Ascending aorta (tissue), 2 donors: ENCODE results near the gene INPP5B. TPM values are rescaled to one million over a fixed set of nuclear protein-coding genes. Genes with fewer than 3 reads are reported as not detected.

Experiments used
- DNase-seq, 2 donors: peaks; one replicate each; pipeline ENCODE4 v3.0.0-alpha.2; 2019; ENCODE audit warnings: low spot score in 2 of 2
- H3K27ac ChIP-seq, 2 donors: fragments of 200-600 bp; sonication (generic); one replicate each; pipeline ENCODE4 v1.5.1; 2016 to 2017; ENCODE audit warnings: mild to moderate bottlenecking in 1 of 2
- H3K27me3 ChIP-seq: fragments of 200-600 bp; sonication (generic); one replicate; pipeline ENCODE4 v1.5.1; 2017
- H3K36me3 ChIP-seq, 2 donors: fragments of 200-600 bp; sonication (generic); one replicate each; pipeline ENCODE4 v1.5.1; 2016
- H3K4me1 ChIP-seq, 2 donors: fragments of 200-600 bp; sonication (generic); one replicate each; pipeline ENCODE4 v1.5.1; 2016 to 2017; ENCODE audit warnings: mild to moderate bottlenecking in 1 of 2
- H3K4me3 ChIP-seq, 2 donors: fragments of 200-600 bp; sonication (generic); one replicate each; pipeline ENCODE4 v1.5.1; 2016 to 2017; ENCODE audit warnings: mild to moderate bottlenecking in 1 of 2
- H3K9me3 ChIP-seq, 2 donors: fragments of 200-600 bp; sonication (generic); one replicate each; pipeline ENCODE4 v1.5.1; 2016
- CTCF ChIP-seq, 3 experiments: fragments of 200-600 bp in 2 of 3; fragments of 450-650 bp in 1 of 3; sonication (generic) in 2 of 3; IDR thresholded peaks; one replicate each; pipeline ENCODE4 v1.5.1; 2016 to 2019; ENCODE audit warnings: antibody characterized with exemption in 3 of 3, mild to moderate bottlenecking in 1 of 3, moderate library complexity in 1 of 3
- intact Hi-C: fragments of 100-400 bp; cut with DNase I; formaldehyde crosslinking; loops from one replicate; pipeline ENCODE4 v1.15.1; 2023
- total RNA-seq: library from RNA; depleted of rRNA; stranded (reverse); fragments of >200 nt; gene quantifications from one replicate; pipeline ENCODE4 v1.1.0, GENCODE V29; 2016

The INPP5B gene
- total RNA-seq, 1 donor from 2014 or later = 11.7 TPM

- no peaks in the 10 kb centered on the region for H3K27me3 ChIP-seq
- intact Hi-C loops = loop anchor here (2.0 to 5.0 kb wide), 2 partner anchors 39 to 53 kb away; partner anchors contain the start of gene INPP5B
- no peak for TF ChIP-seq CTCF (IDR thresholded peaks at IDR 0.05)
- H3K4me3 ChIP-seq = no peak overlapping the region
- no peaks in the 10 kb centered on the region for H3K4me1 ChIP-seq
- peak overlapping the region; percentile 62 to 65 for H3K27ac ChIP-seq
- no peak for DNase-seq
- no peaks in the 10 kb centered on the region for H3K9me3 ChIP-seq
- H3K36me3 ChIP-seq = peaks cover 18 to 20% of the 10 kb centered on the region in 2 donors
These were observed 53.2 kb downstream of the INPP5B start for GRCh38 chr1:37893673-37894072.

- H3K36me3 ChIP-seq = peaks cover 31 to 32% of the 10 kb centered on the region in 2 donors
- H3K9me3 ChIP-seq = no peaks in the 10 kb centered on the region
- H3K27me3 ChIP-seq = no peaks in the 10 kb centered on the region
- no peak for DNase-seq
- H3K4me3 ChIP-seq = no peak overlapping the region
- TF ChIP-seq CTCF (IDR thresholded peaks at IDR 0.05) = no peak
- no peaks in the 10 kb centered on the region for H3K4me1 ChIP-seq
- intact Hi-C loops = loop anchor here (2.0 to 5.0 kb wide), 2 partner anchors 40 to 54 kb away; partner anchors contain the start of gene INPP5B
- peak overlapping the region; percentile 62 to 65 for H3K27ac ChIP-seq
These were observed 54.5 kb downstream of the INPP5B start for GRCh38 chr1:37892151-37893047.

GRCh38 chr1:37890378-37891014 is 56.4 kb downstream of the INPP5B start:
- Histone ChIP-seq H3K4me1 (no peaks in the 10 kb centered on the region), H3K36me3 (peaks cover 50 to 51% of the 10 kb centered on the region in 2 donors), H3K27me3 (no peaks in the 10 kb centered on the region), H3K4me3 (no peak overlapping the region), H3K27ac (peak overlapping the region; percentile 34 to 62), H3K9me3 (no peaks in the 10 kb centered on the region)
- intact Hi-C loops = loop anchor here (5.0 kb wide), 1 partner anchor 42 kb away; no protein-coding TSS in a partner anchor
- DNase-seq = no peak
- TF ChIP-seq CTCF (IDR thresholded peaks at IDR 0.05) = peak; percentile 41 to 69 (median 51)

GRCh38 chr1:37888022-37888700 is 58.7 kb downstream of the INPP5B start:
- intact Hi-C loops = loop anchor here (2.0 kb wide), 1 partner anchor 89 kb away; no protein-coding TSS in a partner anchor
- DNase-seq = no peak
- Histone ChIP-seq H3K27me3 (no peaks in the 10 kb centered on the region), H3K36me3 (peaks cover 72 to 73% of the 10 kb centered on the region in 2 donors), H3K9me3 (no peaks in the 10 kb centered on the region), H3K27ac (no peak overlapping the region), H3K4me1 (no peaks in the 10 kb centered on the region), H3K4me3 (no peak overlapping the region)
- TF ChIP-seq CTCF (IDR thresholded peaks at IDR 0.05) = no peak

GRCh38 chr1:37884145-37884544 is 62.7 kb downstream of the INPP5B start:
- no peak overlapping the region for H3K27ac ChIP-seq
- H3K4me1 ChIP-seq = no peaks in the 10 kb centered on the region
- no peak for TF ChIP-seq CTCF (IDR thresholded peaks at IDR 0.05)
- no peaks in the 10 kb centered on the region for H3K9me3 ChIP-seq
- DNase-seq = no peak
- no peaks in the 10 kb centered on the region for H3K27me3 ChIP-seq
- intact Hi-C loops = no loop called here
- no peak overlapping the region for H3K4me3 ChIP-seq
- peaks cover 93 to 100% of the 10 kb centered on the region in 2 donors for H3K36me3 ChIP-seq
